Endothelial cell of umbilical vein (primary cell): ENCODE results near the gene CPNE8. TPM values are rescaled to one million over a fixed set of nuclear protein-coding genes. Genes with fewer than 3 reads are reported as not detected.

Source experiments
- BruUV-seq: library from RNA; stranded (reverse); fragments of 400-500 nt; replicated peaks from 2 replicates; lab custom pipeline; 2021; lab: Mats Ljungman, UMichigan
- CTCF ChIA-PET: fragments of 300-600, 350-600 bp; sonication (Branson Sonifier 250); formaldehyde crosslinking; loops from one replicate; lab custom pipeline; 2021; ENCODE audit warnings: antibody characterized with exemption, inconsistent platforms; lab: Charles Lee
- POLR2A ChIA-PET: fragments of 300-600, 350-600 bp; sonication (Branson Sonifier 250); formaldehyde crosslinking; loops from one replicate; lab custom pipeline; 2021; ENCODE audit warnings: antibody characterized with exemption, inconsistent platforms; lab: Charles Lee
- DNase-seq: peaks from one replicate; pipeline ENCODE4 v3.0.0-alpha.2; 2011; ENCODE audit warnings: low read depth, low spot score
- FAIRE-seq: peaks from 2 replicates; lab custom pipeline; 2011; peaks lifted over from hg19 to GRCh38; lab: Jason Lieb, UNC
- H2AFZ ChIP-seq: 2 replicates; pipeline ENCODE4 v1.6.0; 2012; ENCODE audit warnings: low read depth, low read length, control low read depth, inconsistent platforms
- H3K27ac ChIP-seq: 2 replicates; pipeline ENCODE4 v1.5.1; 2011; ENCODE audit warnings: low read depth, mild to moderate bottlenecking, control low read depth, low read length, moderate library complexity; ENCODE audit not compliant: insufficient read depth
- H3K27me3 ChIP-seq, 2 experiments: 2 replicates each; pipeline versions ENCODE4 v1.6.0 to v1.6.1; 2011; ENCODE audit warnings: low read length in 2 of 2, mixed read lengths in 1 of 2; ENCODE audit not compliant: control insufficient read depth in 2 of 2, insufficient read depth in 2 of 2
- H3K36me3 ChIP-seq, 2 experiments: 2 replicates in 1 of 2; 3 replicates in 1 of 2; pipeline ENCODE4 v1.5.1; 2011; ENCODE audit warnings: low read length in 2 of 2, mild to moderate bottlenecking in 1 of 2, moderate library complexity in 1 of 2; ENCODE audit not compliant: control insufficient read depth in 2 of 2, insufficient read depth in 2 of 2; ENCODE audit errors: extremely low read depth in 1 of 2
- H3K4me1 ChIP-seq: 3 replicates; pipeline ENCODE4 v1.5.1; 2011; ENCODE audit warnings: mild to moderate bottlenecking, low read length; ENCODE audit not compliant: control insufficient read depth, insufficient read depth; ENCODE audit errors: extremely low read depth
- H3K4me2 ChIP-seq: 2 replicates; pipeline ENCODE4 v1.6.1; 2011; ENCODE audit warnings: low read length, control low read depth, mixed read lengths; ENCODE audit not compliant: insufficient read depth
- H3K4me3 ChIP-seq, 3 experiments: fragments of 200-600 bp in 1 of 3; sonication (generic), shearing (Covaris generic) in 1 of 3; replicated peaks in 1 of 3; 2 replicates each; pipeline ENCODE4 v1.5.1; 2011 to 2016; ENCODE audit warnings: control low read depth in 3 of 3, low read length in 3 of 3, mild to moderate bottlenecking in 2 of 3, inconsistent platforms in 1 of 3, low read depth in 1 of 3, moderate library complexity in 1 of 3; ENCODE audit not compliant: insufficient read depth in 1 of 3
- H3K79me2 ChIP-seq: 2 replicates; pipeline ENCODE4 v1.6.0; 2012; ENCODE audit warnings: low read length, inconsistent platforms; ENCODE audit not compliant: control insufficient read depth, insufficient read depth
- H3K9ac ChIP-seq: replicated peaks from 2 replicates; pipeline ENCODE3; 2011; ENCODE audit warnings: low read length, control low read depth; ENCODE audit not compliant: insufficient read depth; ENCODE audit errors: extremely low read depth
- H3K9me1 ChIP-seq: replicated peaks from 3 replicates; pipeline ENCODE4 v1.6.0; 2011; ENCODE audit warnings: mild to moderate bottlenecking, low read length; ENCODE audit not compliant: control insufficient read depth, insufficient read depth; ENCODE audit errors: extremely low read depth
- H3K9me3 ChIP-seq: replicated peaks from 2 replicates; pipeline ENCODE4 v1.5.1; 2012; ENCODE audit warnings: low read length, inconsistent platforms; ENCODE audit not compliant: control insufficient read depth, insufficient read depth
- H4K20me1 ChIP-seq: replicated peaks from 2 replicates; pipeline ENCODE3; 2011; ENCODE audit warnings: mild to moderate bottlenecking, low read length; ENCODE audit not compliant: control insufficient read depth, insufficient read depth; ENCODE audit errors: extremely low read depth
- CTCF ChIP-seq, 2 donors: IDR thresholded peaks; 1 replicate in 1 of 2; 2 replicates in 1 of 2; pipeline ENCODE4 v1.5.1; 2011; ENCODE audit warnings: low read length in 2 of 2, mild to moderate bottlenecking in 2 of 2, moderate library complexity in 2 of 2, control low read depth in 1 of 2, inconsistent platforms in 1 of 2, low read depth in 1 of 2; ENCODE audit not compliant: insufficient read depth in 1 of 2; ENCODE audit errors: extremely low read depth in 1 of 2
- EZH2 ChIP-seq: IDR thresholded peaks from 2 replicates; pipeline ENCODE4 v1.6.1; 2012; ENCODE audit warnings: borderline replicate concordance, low read depth, mild to moderate bottlenecking, moderate library complexity, low read length, inconsistent platforms; ENCODE audit not compliant: severe bottlenecking
- FOS ChIP-seq: IDR thresholded peaks from 2 replicates; pipeline ENCODE4 v1.6.1; 2011; ENCODE audit warnings: mild to moderate bottlenecking, low read length, moderate library complexity, borderline replicate concordance; ENCODE audit not compliant: insufficient read depth
- GATA2 ChIP-seq: IDR thresholded peaks from 2 replicates; pipeline ENCODE4 v1.7.0; 2011; ENCODE audit warnings: low read depth, mild to moderate bottlenecking, moderate library complexity, mixed read lengths, low read length; ENCODE audit not compliant: insufficient read length, insufficient read depth
- JUN ChIP-seq: IDR thresholded peaks from 2 replicates; pipeline ENCODE4 v1.6.1; 2011; ENCODE audit warnings: borderline replicate concordance, low read depth; ENCODE audit not compliant: insufficient read length, insufficient read depth
- MYC ChIP-seq: IDR thresholded peaks from one replicate; pipeline ENCODE4 v1.6.1; 2011; ENCODE audit warnings: mild to moderate bottlenecking, low read depth, low read length
- POLR2A ChIP-seq: IDR thresholded peaks from 2 replicates; pipeline ENCODE4 v1.6.1; 2012; ENCODE audit warnings: low read depth, mild to moderate bottlenecking, control low read depth, low read length
- POLR2AphosphoS5 ChIP-seq: IDR thresholded peaks from 2 replicates; pipeline ENCODE4 v1.6.1; 2012; ENCODE audit warnings: low read depth, mild to moderate bottlenecking, control low read depth, low read length, moderate library complexity; ENCODE audit not compliant: insufficient read depth
- dilution Hi-C: fragments of 300-500 bp; cut with MboI; formaldehyde crosslinking; loops from one replicate; pipeline ENCODE4 v1.15.0; 2019; ENCODE audit warnings: low sequenced_read_pairs; ENCODE audit not compliant: extremely low pct_ligation_motif_present
- intact Hi-C: fragments of 100-400 bp; cut with micrococcal nuclease; formaldehyde crosslinking; loops from one replicate; pipeline ENCODE4 v1.10.0; 2022
- polyA plus RNA-seq, 4 experiments: library from polyadenylated mRNA; depleted of rRNA in 3 of 4; stranded (reverse) in 3 of 4; unstranded in 1 of 4; fragments of >200 nt; gene quantifications; 2 replicates each; pipeline versions ENCODE4 v1.2.1 to v1.2.3, GENCODE V29; 2011 to 2012; ENCODE audit warnings: missing spikeins in 1 of 4
- total RNA-seq: library from RNA; stranded (reverse); gene quantifications from 2 replicates; pipeline ENCODE4 v1.2.3, GENCODE V29; 2021
- TF ChIP-seq, protein P1 (sequence below): IDR thresholded peaks from 2 replicates; pipeline ENCODE4 v1.6.1; 2011; ENCODE audit not compliant: insufficient read depth, insufficient read length

Gene CPNE8
- total and polyA plus RNA-seq, 2 donors (not counting 3 experiments of a cell fraction or from before 2014, with no cell fraction given): 4.4 to 13.7 TPM

GRCh38 chr12:38759621-38760020, 145.8 kb downstream of the CPNE8 start:
- no peak for DNase-seq
- CTCF ChIA-PET: no interaction called here
- Histone ChIP-seq H3K9ac (no peak overlapping the region), H3K4me1 (no peaks in the 10 kb centered on the region), H3K9me3 (no peaks in the 10 kb centered on the region), H3K4me3 (no peak overlapping the region), H3K79me2 (no peaks in the 10 kb centered on the region), H3K36me3 (no peaks in the 10 kb centered on the region), H3K9me1 (peaks cover 3% of the 10 kb centered on the region), H3K27me3 (no peaks in the 10 kb centered on the region), H3K27ac (no peak overlapping the region), H2AFZ (no peak overlapping the region), H3K4me2 (no peak overlapping the region), H4K20me1 (no peaks in the 10 kb centered on the region)
- TF ChIP-seq JUN (no peak), MYC (no peak), GATA2 (no peak), FOS (no peak), POLR2AphosphoS5 (no peak), CTCF (IDR thresholded peaks at IDR 0.05; ENCODE audit: extremely low read depth in 1 of 2, insufficient read depth in 1 of 2, low read depth in 1 of 2, low read length in 2 of 2) (no peak), EZH2 (no peak), POLR2A (no peak)
- TF ChIP-seq, protein P1, sequence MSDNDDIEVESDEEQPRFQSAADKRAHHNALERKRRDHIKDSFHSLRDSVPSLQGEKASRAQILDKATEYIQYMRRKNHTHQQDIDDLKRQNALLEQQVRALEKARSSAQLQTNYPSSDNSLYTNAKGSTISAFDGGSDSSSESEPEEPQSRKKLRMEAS: no peak
- dilution Hi-C loops: no loop called here
- BruUV-seq: no TSS peak
- FAIRE-seq: no peak
- POLR2A ChIA-PET: no interaction called here
- intact Hi-C loops: no loop called here
